Karpas-422 (cell line): Measurements from ENCODE around the gene STXBP6. TPM values are rescaled to one million over a fixed set of nuclear protein-coding genes. Genes with fewer than 3 reads are reported as not detected.

ENCODE experiments used
- DNase-seq: peaks from one replicate; pipeline ENCODE4 v3.0.0-alpha.2; 2015
- H2AFZ ChIP-seq: fragments of 200-600 bp; sonication (generic); 2 replicates; pipeline ENCODE4 v1.6.1; 2014; ENCODE audit warnings: antibody characterized with exemption, low read length, mixed read lengths
- H3K27ac ChIP-seq: fragments of 200-600 bp; sonication (generic); 2 replicates; pipeline ENCODE4 v1.5.1; 2014; ENCODE audit warnings: mild to moderate bottlenecking, low read length, moderate library complexity
- H3K27me3 ChIP-seq: fragments of 200-600 bp; sonication (generic); 2 replicates; pipeline ENCODE4 v1.6.1; 2014; ENCODE audit warnings: low read length, mixed read lengths
- H3K36me3 ChIP-seq: fragments of 200-600 bp; sonication (generic); 2 replicates; pipeline ENCODE4 v1.6.1; 2014; ENCODE audit warnings: low read length, mixed read lengths; ENCODE audit not compliant: insufficient read depth
- H3K4me1 ChIP-seq: fragments of 200-600 bp; sonication (generic); 2 replicates; pipeline ENCODE4 v1.6.1; 2014; ENCODE audit warnings: mild to moderate bottlenecking, low read length, mixed read lengths
- H3K4me2 ChIP-seq: fragments of 200-600 bp; sonication (generic); 2 replicates; pipeline ENCODE4 v1.6.1; 2014; ENCODE audit warnings: low read length, low read depth, mild to moderate bottlenecking; ENCODE audit not compliant: poor library complexity, severe bottlenecking
- H3K4me3 ChIP-seq: fragments of 200-600 bp; sonication (generic); 2 replicates; pipeline ENCODE4 v1.5.1; 2014; ENCODE audit warnings: mild to moderate bottlenecking, antibody characterized with exemption, low read length, mixed read lengths
- H3K79me2 ChIP-seq: fragments of 200-600 bp; sonication (generic); 2 replicates; pipeline ENCODE4 v1.6.1; 2014; ENCODE audit warnings: mild to moderate bottlenecking, low read length, mixed read lengths
- H3K9ac ChIP-seq: fragments of 200-600 bp; sonication (generic); 2 replicates; pipeline ENCODE4 v1.6.0; 2014; ENCODE audit warnings: low read length
- H3K9me2 ChIP-seq: fragments of 200-600 bp; sonication (generic), shearing (Covaris generic); replicated peaks from 2 replicates; pipeline ENCODE4 v1.6.0; 2014; ENCODE audit warnings: mild to moderate bottlenecking, low read length, moderate library complexity; ENCODE audit not compliant: insufficient read depth
- H3K9me3 ChIP-seq: fragments of 300-700, 200-600 bp; sonication (generic); 2 replicates; pipeline ENCODE4 v1.6.1; 2014; ENCODE audit warnings: low read length, mixed read lengths
- H4K20me1 ChIP-seq: fragments of 200-600 bp; sonication (generic); 2 replicates; pipeline ENCODE4 v1.6.1; 2014; ENCODE audit warnings: mild to moderate bottlenecking, antibody characterized with exemption, low read length, low read depth; ENCODE audit not compliant: insufficient read depth
- total RNA-seq: library from RNA; depleted of rRNA; stranded (reverse); fragments of >200 nt; shearing (Covaris generic); gene quantifications from 2 replicates; pipeline ENCODE4 v1.2.3, GENCODE V29; 2014; ENCODE audit warnings: low replicate concordance

The STXBP6 gene
- total RNA-seq, 1 experiment from 2014 or later = 1.3 TPM

GRCh38 chr14:24993631-24994030, 56.3 kb downstream of the STXBP6 start:
- no peak for DNase-seq
- no peak overlapping the region for H3K27ac ChIP-seq
- H3K9me3 ChIP-seq = peaks cover 14% of the 10 kb centered on the region
- no peaks in the 10 kb centered on the region for H3K79me2 ChIP-seq
- H2AFZ ChIP-seq = no peak overlapping the region
- no peak overlapping the region for H3K4me3 ChIP-seq
- no peaks in the 10 kb centered on the region for H4K20me1 ChIP-seq
- H3K4me1 ChIP-seq = no peaks in the 10 kb centered on the region
- no peak overlapping the region for H3K9ac ChIP-seq
- no peak overlapping the region for H3K4me2 ChIP-seq
- H3K36me3 ChIP-seq = no peaks in the 10 kb centered on the region
- H3K9me2 ChIP-seq = no peaks in the 10 kb centered on the region
- no peaks in the 10 kb centered on the region for H3K27me3 ChIP-seq

DNA sequence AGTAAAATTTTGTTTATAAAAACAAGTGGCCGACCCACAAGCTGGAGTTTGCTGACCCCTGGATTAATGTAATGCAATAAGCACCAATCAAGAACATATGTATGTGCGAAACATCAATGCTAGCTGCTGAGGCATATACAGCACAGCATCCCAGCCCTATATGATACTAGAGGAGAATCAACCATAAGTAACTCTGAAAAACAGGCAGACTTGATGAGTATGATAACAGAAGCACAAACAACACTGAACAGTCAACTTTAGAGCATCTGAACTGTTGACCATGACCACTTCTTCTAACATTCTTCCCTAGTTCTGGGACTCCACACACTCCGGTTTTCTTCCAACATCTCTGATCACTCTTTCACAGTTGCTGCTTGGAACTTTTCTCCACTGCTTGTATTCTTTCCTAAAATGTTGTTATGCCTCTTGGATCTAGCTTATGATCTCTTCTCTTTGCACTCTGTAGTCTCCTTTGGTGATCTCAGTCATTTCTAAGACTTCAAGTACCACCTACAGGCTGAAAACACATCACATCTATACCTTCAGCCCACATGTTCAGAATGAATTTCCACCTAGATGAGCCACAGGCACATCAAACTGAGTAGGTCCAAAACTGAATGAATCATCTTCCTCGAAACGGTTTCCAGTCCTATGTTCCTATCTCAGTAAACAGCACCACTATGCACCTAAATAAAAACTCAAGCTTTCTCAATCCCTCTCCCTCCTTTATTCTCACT, 57.2 kb downstream of the STXBP6 start:
- Histone ChIP-seq H3K9ac (no peak overlapping the region), H3K36me3 (no peaks in the 10 kb centered on the region), H3K4me3 (no peak overlapping the region), H3K27me3 (no peaks in the 10 kb centered on the region), H3K4me1 (no peaks in the 10 kb centered on the region), H3K4me2 (no peak overlapping the region), H3K27ac (no peak overlapping the region), H3K79me2 (no peaks in the 10 kb centered on the region), H4K20me1 (no peaks in the 10 kb centered on the region), H2AFZ (no peak overlapping the region), H3K9me3 (peaks cover 14% of the 10 kb centered on the region), H3K9me2 (no peaks in the 10 kb centered on the region)
- DNase-seq = no peak

- Histone ChIP-seq H3K27me3 (no peaks in the 10 kb centered on the region), H3K4me1 (no peaks in the 10 kb centered on the region), H4K20me1 (no peaks in the 10 kb centered on the region), H3K27ac (no peak overlapping the region), H3K9ac (no peak overlapping the region), H3K36me3 (no peaks in the 10 kb centered on the region), H3K79me2 (no peaks in the 10 kb centered on the region), H3K9me2 (no peaks in the 10 kb centered on the region), H3K9me3 (peaks cover 14% of the 10 kb centered on the region), H3K4me3 (no peak overlapping the region), H3K4me2 (no peak overlapping the region), H2AFZ (no peak overlapping the region)
- no peak for DNase-seq
Measured at GRCh38 chr14:24991821-24992220, 58.1 kb downstream of the STXBP6 start.

DNA sequence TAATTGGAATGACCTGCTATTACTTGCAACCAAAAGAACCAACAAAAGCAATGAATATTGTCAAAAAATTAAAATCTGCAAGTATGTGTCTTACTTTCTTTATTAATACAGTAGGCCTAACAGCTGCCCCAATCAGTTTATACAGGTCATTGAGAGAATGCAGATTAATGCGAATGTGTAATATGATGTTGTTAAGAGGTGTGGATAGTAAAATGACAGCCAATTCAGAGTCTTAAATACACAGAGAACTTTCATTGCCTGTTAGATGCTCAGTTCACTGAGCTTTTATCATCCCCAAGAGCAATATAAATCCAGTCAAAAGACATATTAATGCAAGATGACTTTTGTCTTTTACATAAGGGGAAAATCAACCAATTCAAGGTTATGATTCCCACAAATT, 58.7 kb downstream of the STXBP6 start:
- no peaks in the 10 kb centered on the region for H3K27me3 ChIP-seq
- H3K36me3 ChIP-seq = no peaks in the 10 kb centered on the region
- H3K4me2 ChIP-seq = no peak overlapping the region
- no peaks in the 10 kb centered on the region for H4K20me1 ChIP-seq
- H3K9me2 ChIP-seq = no peaks in the 10 kb centered on the region
- no peak overlapping the region for H3K9ac ChIP-seq
- no peak overlapping the region for H2AFZ ChIP-seq
- H3K4me3 ChIP-seq = no peak overlapping the region
- H3K27ac ChIP-seq = no peak overlapping the region
- DNase-seq = no peak
- H3K4me1 ChIP-seq = no peaks in the 10 kb centered on the region
- no peaks in the 10 kb centered on the region for H3K79me2 ChIP-seq
- H3K9me3 ChIP-seq = peaks cover 14% of the 10 kb centered on the region

GRCh38 chr14:24990773-24991172, 59.2 kb downstream of the STXBP6 start:
- no peak overlapping the region for H3K4me2 ChIP-seq
- H3K9me3 ChIP-seq = peaks cover 14% of the 10 kb centered on the region
- no peaks in the 10 kb centered on the region for H3K36me3 ChIP-seq
- H3K27ac ChIP-seq = no peak overlapping the region
- H3K9me2 ChIP-seq = no peaks in the 10 kb centered on the region
- no peaks in the 10 kb centered on the region for H3K27me3 ChIP-seq
- H3K9ac ChIP-seq = no peak overlapping the region
- no peaks in the 10 kb centered on the region for H4K20me1 ChIP-seq
- H3K79me2 ChIP-seq = no peaks in the 10 kb centered on the region
- no peak for DNase-seq
- H2AFZ ChIP-seq = no peak overlapping the region
- no peaks in the 10 kb centered on the region for H3K4me1 ChIP-seq
- no peak overlapping the region for H3K4me3 ChIP-seq

DNA sequence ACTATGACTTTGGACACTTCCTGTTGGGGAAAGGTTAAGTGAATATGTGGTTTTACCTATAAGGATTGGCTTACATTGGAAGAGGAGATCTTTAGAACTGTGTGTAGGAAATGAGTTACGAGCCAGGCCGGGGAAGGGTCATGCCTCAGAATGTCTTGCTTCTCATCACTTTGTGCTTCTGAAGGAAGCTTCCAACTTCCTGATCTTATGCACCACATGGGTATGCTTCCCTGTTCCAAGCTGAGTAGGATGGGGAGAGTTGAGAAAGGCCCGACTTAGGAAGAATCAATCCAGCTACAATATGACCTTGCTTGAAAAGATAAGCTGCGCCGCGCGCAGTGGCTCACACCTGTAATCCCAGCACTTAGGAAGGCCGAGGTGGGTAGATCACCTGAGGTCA, 59.9 kb downstream of the STXBP6 start:
- no peak for DNase-seq
- Histone ChIP-seq H3K27me3 (no peaks in the 10 kb centered on the region; the same call in 1 of the 2 replicates), H4K20me1 (no peaks in the 10 kb centered on the region), H2AFZ (no peak overlapping the region), H3K27ac (no peak overlapping the region), H3K4me3 (no peak overlapping the region), H3K4me1 (no peaks in the 10 kb centered on the region), H3K36me3 (no peaks in the 10 kb centered on the region), H3K9me3 (peaks cover 7% of the 10 kb centered on the region), H3K4me2 (no peak overlapping the region), H3K79me2 (no peaks in the 10 kb centered on the region), H3K9me2 (no peaks in the 10 kb centered on the region), H3K9ac (no peak overlapping the region)

DNA sequence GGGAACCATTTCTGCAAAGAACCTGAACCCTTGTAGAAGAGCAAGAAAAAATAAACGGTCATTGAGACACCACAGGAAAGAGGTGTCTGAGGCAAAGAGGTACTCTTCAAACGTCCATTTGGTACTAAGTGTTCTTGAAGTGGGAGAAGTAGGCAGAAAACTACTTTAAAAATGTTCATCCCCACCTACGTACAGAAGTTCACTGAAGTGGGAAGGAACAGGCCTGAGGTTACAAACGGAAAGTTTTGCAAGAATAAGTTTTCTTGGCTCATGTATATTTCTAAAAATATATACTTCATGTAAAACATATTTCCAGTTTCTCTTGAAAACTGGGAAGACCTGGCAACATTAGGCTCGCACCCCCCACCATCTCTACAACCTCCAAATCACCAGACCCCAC, 61.2 kb downstream of the STXBP6 start:
- no peak for DNase-seq
- Histone ChIP-seq H3K27ac (no peak overlapping the region), H2AFZ (no peak overlapping the region), H3K27me3 (no peaks in the 10 kb centered on the region; the same call in 1 of the 2 replicates), H3K4me3 (no peak overlapping the region), H3K9me3 (peaks cover 2% of the 10 kb centered on the region), H3K79me2 (no peaks in the 10 kb centered on the region), H3K9ac (no peak overlapping the region), H3K4me1 (no peaks in the 10 kb centered on the region), H4K20me1 (no peaks in the 10 kb centered on the region), H3K4me2 (no peak overlapping the region), H3K36me3 (no peaks in the 10 kb centered on the region), H3K9me2 (no peaks in the 10 kb centered on the region)

GRCh38 chr14:24986206-24986893, 63.6 kb downstream of the STXBP6 start:
- no peak overlapping the region for H2AFZ ChIP-seq
- H3K27ac ChIP-seq = no peak overlapping the region
- H3K4me1 ChIP-seq = no peaks in the 10 kb centered on the region
- H3K4me3 ChIP-seq = no peak overlapping the region
- H3K4me2 ChIP-seq = no peak overlapping the region
- no peaks in the 10 kb centered on the region for H3K9me2 ChIP-seq
- H3K27me3 ChIP-seq = no peaks in the 10 kb centered on the region; the same call in 1 of the 2 replicates
- H3K36me3 ChIP-seq = no peaks in the 10 kb centered on the region
- no peaks in the 10 kb centered on the region for H3K79me2 ChIP-seq
- H3K9me3 ChIP-seq = no peaks in the 10 kb centered on the region; the same call in 1 of the 2 replicates
- DNase-seq = no peak
- H4K20me1 ChIP-seq = no peaks in the 10 kb centered on the region
- no peak overlapping the region for H3K9ac ChIP-seq
